GM19452 (cell line): ENCODE measurements around the gene SPATA31D4.
"Not testable (repeated sequence)": the region's sequence is repeated elsewhere in the genome, so short reads cannot be mapped to it uniquely, and the experiment has no call there.

Source experiments
- ATAC-seq: cut with Tn5 transposase; IDR thresholded peaks from one replicate; pipeline ENCODE4 v1.9.1; 2021; ENCODE audit not compliant: unreplicated experiment

The SPATA31D4 gene

DNA sequence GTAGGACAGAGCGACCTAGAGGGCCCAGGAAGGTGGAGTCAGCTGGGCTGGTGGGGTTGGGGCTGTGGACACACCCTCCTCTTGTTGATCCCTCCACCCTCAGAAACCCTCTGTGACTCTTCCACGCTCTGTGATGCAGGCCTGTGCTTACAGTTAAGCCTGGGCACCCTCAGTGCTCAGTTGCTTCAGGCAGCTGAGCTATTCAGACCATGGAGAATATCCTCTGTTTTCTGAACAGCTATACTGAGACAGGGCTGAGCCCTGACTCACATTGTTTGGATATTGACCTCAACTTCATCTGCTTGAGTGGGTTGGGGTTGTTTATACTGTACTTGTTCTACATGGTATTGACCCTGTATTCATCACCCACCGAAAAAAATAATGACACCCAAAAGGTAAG is at the start of gene SPATA31D4:
Gene SPATA31D4 (plus strand): TSS at position 124 of the 400 bp plus-strand sequence. CDS start 86 bp downstream, at position 210.
- not testable (repeated sequence) for ATAC-seq

DNA sequence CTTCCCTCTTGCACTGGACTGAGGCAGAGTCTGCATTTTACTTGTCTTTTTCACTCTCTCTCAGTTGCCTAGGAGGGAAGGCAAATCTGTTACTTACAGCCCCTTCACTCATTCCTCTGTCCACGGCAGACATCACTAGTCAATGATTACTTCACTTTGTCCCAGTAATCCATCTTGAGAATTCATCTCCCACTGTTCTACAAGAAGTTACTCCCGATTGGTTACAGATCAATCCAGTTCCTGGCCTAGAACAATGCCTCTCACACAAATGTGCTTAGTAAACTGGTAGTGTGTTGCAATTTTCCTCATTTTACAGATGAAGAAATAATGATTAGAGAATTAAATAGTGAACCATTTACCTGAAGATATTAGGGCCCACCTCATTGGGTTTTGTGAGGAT is 49.7 kb upstream of the SPATA31D4 start:
- no peak for ATAC-seq

DNA sequence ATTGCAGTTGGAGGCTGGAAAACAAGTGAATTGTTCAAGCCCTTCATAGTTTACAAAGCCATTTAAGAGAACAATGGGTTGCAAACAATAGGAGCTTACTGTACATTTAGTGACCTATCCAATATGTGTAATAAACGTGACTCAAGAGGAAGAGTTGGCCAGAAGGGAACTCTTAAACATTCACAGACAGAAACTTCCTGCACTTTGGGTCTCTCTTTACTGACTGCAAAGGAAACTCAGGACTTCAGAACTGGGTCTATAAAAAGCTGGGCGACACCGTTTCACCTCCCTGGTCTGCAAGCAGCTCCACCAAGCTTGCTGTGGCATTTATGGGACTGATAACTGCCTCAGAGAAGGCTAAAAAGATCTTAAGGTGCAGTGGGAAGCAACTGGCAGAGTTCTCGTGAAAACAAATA is 48.7 kb upstream of the SPATA31D4 start:
- no peak for ATAC-seq

DNA sequence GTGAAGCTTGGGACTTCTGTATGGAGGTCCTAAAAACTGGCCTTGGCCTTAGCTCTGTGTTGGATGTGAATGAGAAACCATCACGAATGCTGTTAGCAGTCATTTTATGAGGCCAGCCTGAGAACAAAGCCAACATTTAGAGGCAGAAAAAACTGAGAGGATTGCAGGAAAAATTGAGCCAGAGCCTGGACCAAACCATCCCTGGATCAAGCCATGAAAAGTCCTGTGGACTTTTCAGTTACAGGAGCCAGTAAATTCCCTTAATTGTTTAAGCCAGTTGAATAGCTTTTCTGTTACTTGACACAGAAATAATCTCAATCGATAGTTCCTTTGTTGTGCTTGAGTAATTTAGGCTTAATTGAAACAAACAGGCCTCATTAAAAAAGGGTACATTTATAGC is 42.6 kb upstream of the SPATA31D4 start:
- ATAC-seq: no peak

DNA sequence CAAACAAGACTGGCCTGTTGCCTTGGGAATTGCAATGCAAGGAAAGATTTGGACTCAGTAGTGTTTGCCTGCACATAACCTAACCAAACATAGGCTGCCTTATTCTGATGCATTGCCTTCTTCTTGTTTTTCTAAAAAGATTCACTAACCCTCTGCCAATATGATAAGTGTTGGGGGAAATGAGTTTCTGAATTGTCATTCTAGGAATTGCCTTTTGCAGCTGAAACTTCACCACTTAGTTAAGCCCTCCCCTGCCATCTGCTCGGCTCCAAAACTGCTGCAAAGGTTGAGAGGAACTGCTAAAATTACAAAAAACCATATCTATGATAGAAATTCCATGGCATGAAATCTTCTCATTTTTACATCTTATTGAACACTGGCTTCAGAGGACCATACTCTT is 41.6 kb upstream of the SPATA31D4 start:
- ATAC-seq: no peak

DNA sequence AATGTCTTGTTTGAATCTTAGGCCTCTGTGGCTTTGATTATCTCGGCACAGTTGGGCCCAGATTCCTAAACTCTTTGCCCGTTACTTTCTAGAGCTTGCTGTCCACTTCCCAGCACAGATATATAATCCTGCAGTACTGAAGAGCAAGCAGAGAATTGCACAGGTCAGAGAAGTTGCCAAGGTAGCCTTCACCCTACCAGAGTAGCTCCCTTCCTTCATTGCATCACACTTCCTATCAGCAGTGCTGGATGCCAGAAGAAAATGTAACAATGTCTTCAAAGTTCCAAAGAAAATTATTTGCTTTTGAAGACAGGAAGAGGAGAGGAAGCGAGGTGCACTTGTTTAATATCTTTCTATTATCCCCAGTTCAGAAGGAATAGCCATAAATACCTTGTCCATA is 38.1 kb upstream of the SPATA31D4 start:
- ATAC-seq: no peak

DNA sequence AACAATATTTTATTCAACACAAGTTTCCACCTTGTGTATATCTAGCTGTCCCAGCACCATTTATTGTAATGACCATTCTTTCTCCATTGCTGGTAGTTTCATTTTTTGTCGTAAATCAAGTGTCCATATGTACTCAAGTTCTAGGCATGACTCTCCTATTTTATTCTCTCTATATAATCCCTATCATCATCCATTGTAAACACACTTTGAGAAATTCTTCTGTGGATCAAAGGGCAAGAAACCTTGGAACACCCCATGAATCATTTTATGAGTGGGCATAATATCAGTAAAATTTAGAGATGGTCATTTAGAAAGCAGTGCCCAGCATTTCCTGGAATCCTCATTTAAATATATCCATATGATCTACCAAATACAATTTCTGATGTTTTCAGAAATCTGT is 35.8 kb upstream of the SPATA31D4 start:
- ATAC-seq: no peak

DNA sequence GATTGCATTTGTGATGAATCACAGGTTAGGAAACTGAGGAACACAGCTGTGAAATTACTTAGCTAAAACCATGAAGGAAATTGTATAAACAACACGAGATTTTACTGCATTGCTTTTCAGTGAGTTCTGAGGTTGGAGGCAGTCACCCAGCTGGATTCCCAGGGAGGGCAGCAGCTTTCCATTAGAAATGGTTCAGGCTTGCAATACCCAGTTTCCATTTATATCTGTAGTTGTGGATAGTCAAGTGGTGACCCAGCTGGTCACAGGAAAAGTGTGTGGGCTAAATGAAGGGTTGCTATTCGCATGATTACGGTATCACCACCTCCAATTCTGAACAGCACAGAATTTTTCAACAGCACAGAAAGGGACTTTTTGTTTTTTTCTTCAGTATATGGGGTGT is 34.3 kb upstream of the SPATA31D4 start:
- ATAC-seq: no peak

DNA sequence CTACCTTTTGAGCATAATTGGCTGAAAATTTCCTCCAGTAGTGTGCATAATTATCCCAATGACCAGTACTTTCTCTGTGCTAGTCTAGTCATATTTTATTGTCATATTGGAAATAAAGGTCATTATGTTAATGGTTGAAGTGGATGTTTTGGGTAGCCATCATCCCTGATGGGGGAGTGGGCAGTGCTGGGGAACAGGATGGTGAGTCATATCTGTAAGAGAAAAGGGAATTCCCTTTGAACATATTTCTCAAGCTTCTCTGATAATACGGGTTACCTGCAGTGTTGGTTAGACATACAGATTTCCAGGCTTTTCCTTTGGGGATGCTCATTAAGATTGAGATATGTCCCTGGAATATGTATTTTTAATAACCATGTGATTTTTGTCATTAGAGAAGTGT is 33.3 kb upstream of the SPATA31D4 start:
- ATAC-seq: no peak

DNA sequence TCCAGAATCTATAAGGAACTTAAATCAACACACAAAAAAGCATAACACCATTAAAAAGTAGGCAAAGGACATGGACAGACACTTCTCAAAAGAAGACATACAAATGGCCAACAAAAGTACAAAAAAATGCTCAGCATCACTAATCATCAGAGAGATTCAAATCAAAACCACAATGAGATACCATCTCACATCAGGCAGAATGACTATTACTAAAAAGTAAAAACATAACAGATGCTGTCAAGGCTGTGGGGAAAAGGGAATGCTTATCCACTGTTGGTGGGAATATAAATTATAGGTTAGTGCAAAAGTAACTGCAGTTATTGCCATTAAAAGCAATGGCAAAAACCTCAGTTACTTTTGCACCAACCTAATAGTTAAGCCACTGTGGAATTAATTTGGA is 32.2 kb upstream of the SPATA31D4 start:
- ATAC-seq: no peak

DNA sequence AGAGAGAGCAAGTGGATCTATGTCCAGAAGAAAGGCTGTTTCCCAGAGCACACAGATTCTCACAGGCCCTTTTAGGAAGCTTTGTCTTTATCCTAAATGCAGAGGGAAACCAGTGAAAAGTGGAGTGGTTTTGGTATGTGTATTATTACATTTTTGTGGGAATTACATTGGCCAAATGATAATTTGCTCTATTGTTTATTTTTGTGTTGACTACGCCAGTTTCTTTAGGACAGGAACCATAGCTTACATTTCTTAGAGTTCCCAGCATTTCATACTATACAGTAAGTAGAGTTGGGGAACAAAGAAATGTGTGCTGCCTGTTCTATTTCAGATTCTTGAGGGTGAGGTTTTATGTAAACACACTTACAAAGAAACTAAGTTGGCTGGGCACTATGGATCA is 29.4 kb upstream of the SPATA31D4 start:
- no peak for ATAC-seq

DNA sequence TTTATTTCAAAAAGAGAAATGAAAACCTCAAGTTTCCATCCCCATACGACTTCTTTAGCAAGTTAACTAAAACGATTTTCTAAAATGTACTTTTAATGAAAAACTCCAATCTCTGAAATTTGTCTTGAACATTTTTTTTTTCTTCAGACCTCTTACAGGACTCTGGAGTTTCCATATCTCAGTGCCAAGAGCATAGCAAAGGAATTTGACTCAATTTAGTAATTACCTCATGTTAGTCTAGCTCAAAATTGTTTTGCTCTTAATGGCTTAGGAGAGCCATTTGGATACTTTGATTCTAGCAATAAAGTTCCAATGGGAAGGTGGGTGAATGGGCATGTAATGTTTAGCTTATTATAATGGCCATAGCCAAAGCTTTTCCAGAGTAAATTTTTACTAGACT is 26.0 kb upstream of the SPATA31D4 start:
- no peak for ATAC-seq

DNA sequence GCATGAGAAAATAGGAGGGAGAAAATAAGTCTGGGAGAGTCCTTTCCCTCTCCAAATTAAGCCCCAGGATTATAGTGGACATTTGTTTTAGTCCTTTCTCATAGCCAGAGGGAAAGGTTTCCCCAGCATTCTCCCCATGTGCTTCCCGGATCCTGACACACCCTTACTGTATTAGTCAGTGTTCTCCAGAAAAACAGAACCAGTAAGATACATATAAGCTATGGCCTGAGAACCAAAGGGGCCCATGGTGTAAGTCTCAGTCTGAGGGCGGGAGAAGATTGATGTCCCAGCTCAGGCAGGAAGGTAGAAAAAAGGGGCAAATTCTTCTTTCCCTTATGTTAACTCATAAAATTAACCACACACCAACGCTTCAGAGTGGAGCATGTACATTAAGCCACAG is 25.6 kb upstream of the SPATA31D4 start:
- no peak for ATAC-seq

DNA sequence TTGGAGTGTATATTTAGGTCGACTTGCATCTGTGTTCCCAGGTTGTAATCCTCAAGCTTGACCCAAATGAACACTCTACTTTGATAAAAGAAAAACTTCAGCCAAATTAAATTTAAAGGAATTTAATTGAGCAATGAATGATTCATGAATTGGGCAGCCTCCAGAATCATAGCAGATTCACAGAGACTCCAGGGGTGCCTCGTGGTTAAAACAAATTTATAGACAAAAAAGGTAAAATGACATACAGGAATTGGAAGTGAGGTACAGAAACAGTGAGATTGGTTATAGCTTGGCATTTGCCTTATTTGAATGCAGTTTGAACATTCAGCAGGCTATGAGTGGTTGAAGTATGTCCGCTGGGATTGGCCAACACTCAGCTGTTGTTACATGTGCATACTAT is 21.6 kb upstream of the SPATA31D4 start:
- ATAC-seq: no peak

DNA sequence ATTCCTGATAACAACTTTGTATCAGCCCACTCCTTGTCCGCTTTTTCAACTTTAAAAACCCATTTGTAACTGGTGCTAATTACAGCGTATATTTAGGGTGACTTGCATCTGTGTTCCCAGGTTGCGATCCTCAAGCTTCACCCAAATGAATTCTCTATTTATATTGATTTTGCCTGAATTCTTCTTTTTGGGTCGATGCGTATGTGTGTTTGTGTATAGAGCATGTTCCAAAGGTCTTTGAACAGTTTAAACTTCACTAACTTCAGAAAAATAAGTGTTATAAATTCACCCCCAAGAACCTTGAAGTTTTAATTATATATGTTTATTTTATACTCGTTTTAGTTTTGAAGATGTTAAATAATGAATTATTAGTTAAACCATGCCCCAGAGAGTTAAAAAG is 16.1 kb upstream of the SPATA31D4 start:
- ATAC-seq: no peak

DNA sequence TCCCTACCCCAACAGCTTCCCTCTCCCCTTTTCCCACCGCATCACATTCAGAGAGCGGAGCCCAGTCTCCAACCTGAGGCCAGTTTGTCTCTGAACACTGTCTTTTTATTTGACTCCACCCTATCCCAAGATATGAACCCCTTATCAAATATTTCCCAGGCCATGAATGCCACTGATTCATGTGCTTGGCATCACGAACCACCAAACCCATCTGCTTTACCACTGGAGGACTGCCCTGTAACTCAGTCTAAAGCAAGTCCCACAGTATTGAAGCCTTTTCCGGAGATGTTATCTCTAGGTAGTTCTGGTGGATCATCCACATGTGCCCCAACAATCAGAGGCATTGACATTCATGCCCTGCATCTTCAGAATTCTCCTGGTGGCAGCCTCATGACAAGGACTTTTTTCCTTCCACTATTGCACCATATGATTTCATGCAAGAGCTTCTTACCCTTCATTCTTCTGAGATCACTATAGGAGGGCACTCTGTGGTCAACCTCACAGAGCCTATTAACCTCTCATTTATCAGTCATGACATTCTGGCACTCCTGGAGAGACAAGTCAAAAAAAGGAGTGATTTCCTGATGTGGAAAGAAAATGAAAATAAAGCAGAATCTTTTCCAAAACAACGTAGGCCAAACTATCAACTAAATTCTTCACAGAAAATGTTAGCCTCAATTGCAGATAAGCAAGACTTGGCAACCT is 12.3 kb upstream of the SPATA31D4 start:
- ATAC-seq: no peak

DNA sequence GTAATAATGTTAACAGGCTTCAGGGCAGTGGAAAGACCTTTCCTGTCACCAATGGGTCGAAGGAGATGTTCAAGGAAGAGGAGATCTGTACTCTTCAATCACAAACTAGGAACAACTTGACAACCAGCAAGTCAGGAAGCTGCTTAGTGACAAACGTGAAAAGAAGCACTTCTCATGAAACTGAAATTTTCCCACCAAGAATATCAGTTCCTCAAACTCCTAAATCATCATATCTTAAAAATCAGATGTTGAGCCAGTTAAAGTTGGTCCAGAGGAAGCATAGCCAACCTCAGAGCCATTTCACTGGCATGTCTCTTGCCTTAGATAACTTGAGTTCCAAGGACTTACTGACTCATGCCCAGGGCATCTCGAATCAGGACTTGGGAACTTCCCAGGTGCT is 9.7 kb upstream of the SPATA31D4 start:
- ATAC-seq: not testable (repeated sequence)

DNA sequence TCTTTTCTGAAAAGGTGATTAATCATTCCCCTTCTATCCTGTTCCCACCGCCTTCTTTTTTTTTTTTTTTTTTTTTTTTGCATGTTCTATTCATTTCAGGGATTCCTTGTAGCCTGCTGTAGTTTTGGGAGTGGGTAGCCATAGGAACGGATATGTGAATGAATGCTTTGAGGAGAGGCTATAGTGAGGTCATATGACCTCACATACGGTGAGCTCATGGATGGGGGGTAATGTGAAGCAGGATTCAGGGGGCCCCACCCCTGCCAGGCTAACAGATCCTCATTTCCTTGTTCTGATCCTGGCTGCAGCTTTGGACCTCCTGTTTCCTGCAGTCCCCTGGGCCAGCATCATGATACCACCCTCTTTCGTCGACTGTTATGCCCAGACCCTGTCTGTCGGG is 1.9 kb downstream of the SPATA31D4 start:
- not testable (repeated sequence) for ATAC-seq

DNA sequence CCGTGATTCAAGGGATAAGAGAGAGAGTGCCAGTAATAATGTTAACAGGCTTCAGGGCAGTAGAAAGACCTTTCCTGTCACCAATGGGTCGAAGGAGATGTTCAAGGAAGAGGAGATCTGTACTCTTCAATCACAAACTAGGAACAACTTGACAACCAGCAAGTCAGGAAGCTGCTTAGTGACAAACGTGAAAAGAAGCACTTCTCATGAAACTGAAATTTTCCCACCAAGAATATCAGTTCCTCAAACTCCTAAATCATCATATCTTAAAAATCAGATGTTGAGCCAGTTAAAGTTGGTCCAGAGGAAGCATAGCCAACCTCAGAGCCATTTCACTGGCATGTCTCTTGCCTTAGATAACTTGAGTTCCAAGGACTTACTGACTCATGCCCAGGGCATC is 5.3 kb downstream of the SPATA31D4 start:
- ATAC-seq: not testable (repeated sequence)

DNA sequence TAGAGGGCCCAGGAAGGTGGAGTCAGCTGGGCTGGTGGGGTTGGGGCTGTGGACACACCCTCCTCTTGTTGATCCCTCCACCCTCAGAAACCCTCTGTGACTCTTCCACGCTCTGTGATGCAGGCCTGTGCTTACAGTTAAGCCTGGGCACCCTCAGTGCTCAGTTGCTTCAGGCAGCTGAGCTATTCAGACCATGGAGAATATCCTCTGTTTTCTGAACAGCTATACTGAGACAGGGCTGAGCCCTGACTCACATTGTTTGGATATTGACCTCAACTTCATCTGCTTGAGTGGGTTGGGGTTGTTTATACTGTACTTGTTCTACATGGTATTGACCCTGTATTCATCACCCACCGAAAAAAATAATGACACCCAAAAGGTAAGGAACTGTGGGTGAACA is 15.2 kb downstream of the SPATA31D4 start, which contains the start of gene SPATA31D3:
Gene SPATA31D3 (plus strand): TSS at position 108 of the 400 bp plus-strand sequence. CDS start 86 bp downstream, at position 194.
- ATAC-seq: not testable (repeated sequence)

DNA sequence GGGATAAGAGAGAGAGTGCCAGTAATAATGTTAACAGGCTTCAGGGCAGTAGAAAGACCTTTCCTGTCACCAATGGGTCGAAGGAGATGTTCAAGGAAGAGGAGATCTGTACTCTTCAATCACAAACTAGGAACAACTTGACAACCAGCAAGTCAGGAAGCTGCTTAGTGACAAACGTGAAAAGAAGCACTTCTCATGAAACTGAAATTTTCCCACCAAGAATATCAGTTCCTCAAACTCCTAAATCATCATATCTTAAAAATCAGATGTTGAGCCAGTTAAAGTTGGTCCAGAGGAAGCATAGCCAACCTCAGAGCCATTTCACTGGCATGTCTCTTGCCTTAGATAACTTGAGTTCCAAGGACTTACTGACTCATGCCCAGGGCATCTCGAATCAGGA is 20.4 kb downstream of the SPATA31D4 start:
- ATAC-seq: not testable (repeated sequence)

DNA sequence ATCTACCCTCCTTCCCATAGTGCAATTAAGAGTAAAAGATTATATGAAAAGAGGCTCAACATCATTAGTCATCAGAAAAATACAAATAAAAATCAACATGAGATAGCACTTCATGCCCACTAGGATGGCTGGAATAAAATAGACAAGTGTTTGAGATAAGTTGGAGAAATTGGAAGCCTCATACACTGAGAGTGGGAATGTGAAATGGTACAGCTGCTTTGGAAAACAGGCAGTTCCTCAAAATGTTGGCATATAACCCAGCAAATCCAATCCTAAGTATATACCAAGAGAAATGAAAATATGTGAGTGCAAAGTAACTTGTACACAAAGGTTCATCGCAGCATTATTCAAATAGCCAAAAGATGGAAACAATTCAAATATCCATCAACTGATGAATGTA is 24.9 kb downstream of the SPATA31D4 start:
- no peak for ATAC-seq

DNA sequence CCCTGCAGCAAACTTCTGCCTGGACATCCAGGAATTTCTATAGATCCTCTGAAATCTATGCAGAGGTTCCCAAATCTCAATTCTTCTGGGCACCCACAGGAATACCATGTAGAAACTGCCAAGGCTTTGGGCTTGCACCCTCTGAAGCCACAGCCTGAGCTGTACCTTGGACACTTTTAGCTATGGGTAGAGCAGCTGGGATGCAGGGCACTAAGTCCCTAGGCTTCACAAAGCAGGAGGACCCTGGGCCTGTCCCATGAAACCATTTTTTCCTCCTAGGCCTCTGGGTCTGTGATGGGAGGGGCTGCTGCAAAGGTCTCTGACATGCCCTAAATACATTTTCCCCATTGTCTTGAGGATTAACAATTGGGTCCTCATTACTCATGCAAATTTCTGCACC is 27.4 kb downstream of the SPATA31D4 start:
- no peak for ATAC-seq
